HepG2 (cell line): ENCODE data around the gene RNF4. TPM values are rescaled to one million over a fixed set of nuclear protein-coding genes. Genes with fewer than 3 reads are reported as not detected.

Experiments used
- ATAC-seq: fragments of 200-7000 bp; cut with Tn5 transposase; 3 replicates; pipeline ENCODE4 v1.9.1; 2020; ENCODE audit warnings: mild to moderate bottlenecking, moderate library complexity
- BruUV-seq: library from RNA; stranded (reverse); fragments of 400-500 nt; replicated peaks from 2 replicates; lab custom pipeline; 2021; lab: Mats Ljungman, UMichigan
- CTCF ChIA-PET: fragments of 300-600 bp; formaldehyde crosslinking; extraction: SDS; loops from one replicate; lab custom pipeline; 2021; ENCODE audit warnings: low total read pairs, inconsistent platforms, low intra/inter-chr PET ratio; lab: Yijun Ruan, JAX
- POLR2A ChIA-PET: fragments of 350-600 bp; sonication (Branson Sonifier 250); formaldehyde crosslinking; loops from one replicate; lab custom pipeline; 2020; ENCODE audit warnings: antibody characterized with exemption, inconsistent platforms; lab: Yijun Ruan, JAX
- DNase-seq: peaks from one replicate; pipeline ENCODE4 v3.0.0-alpha.2; 2015; ENCODE audit warnings: low spot score
- FAIRE-seq: peaks from 3 replicates; lab custom pipeline; 2011; peaks lifted over from hg19 to GRCh38; lab: Jason Lieb, UNC
- H2AFZ ChIP-seq: one replicate; pipeline ENCODE4 v1.6.1; 2011; ENCODE audit warnings: low read length, inconsistent platforms
- H3K27ac ChIP-seq: fragments of 300-600 bp; 3 replicates; pipeline ENCODE4 v1.8.0; 2011; ENCODE audit warnings: mixed run types, mild to moderate bottlenecking, mixed read lengths, low read length, inconsistent platforms; ENCODE audit not compliant: insufficient read depth; ENCODE audit errors: extremely low read length
- H3K27me3 ChIP-seq, 2 experiments: fragments of 200-600 bp in 1 of 2; 2 replicates in 1 of 2; 3 replicates in 1 of 2; pipeline versions ENCODE4 v1.6.0 to v1.8.0; 2011; ENCODE audit warnings: low read length in 2 of 2, mild to moderate bottlenecking in 2 of 2, moderate library complexity in 2 of 2, inconsistent platforms in 1 of 2; ENCODE audit not compliant: insufficient read depth in 2 of 2, control insufficient read depth in 1 of 2
- H3K36me3 ChIP-seq, 2 experiments: fragments of 200-600 bp in 1 of 2; replicated peaks in 1 of 2; 2 replicates in 1 of 2; 3 replicates in 1 of 2; pipeline versions ENCODE4 v1.5.1 to v1.8.0; 2011; ENCODE audit warnings: low read length in 2 of 2, inconsistent platforms in 1 of 2; ENCODE audit not compliant: insufficient read depth in 2 of 2, control insufficient read depth in 1 of 2
- H3K4me1 ChIP-seq: 2 replicates; pipeline ENCODE4 v1.5.1; 2012; ENCODE audit warnings: low read length, inconsistent platforms; ENCODE audit not compliant: insufficient read depth
- H3K4me2 ChIP-seq: 2 replicates; pipeline ENCODE4 v1.6.0; 2011; ENCODE audit warnings: low read depth, low read length, inconsistent platforms
- H3K4me3 ChIP-seq, 3 experiments: fragments of 200-600 bp in 1 of 3; sonication (generic), shearing (Covaris generic) in 1 of 3; replicated peaks in 1 of 3; 2 replicates each; pipeline ENCODE4 v1.5.1; 2011 to 2016; ENCODE audit warnings: low read length in 3 of 3, inconsistent platforms in 2 of 3, low read depth in 2 of 3, mild to moderate bottlenecking in 2 of 3, control low read depth in 1 of 3, mixed read lengths in 1 of 3; ENCODE audit not compliant: insufficient read depth in 1 of 3
- H3K79me2 ChIP-seq: one replicate; pipeline ENCODE4 v1.6.1; 2011; ENCODE audit warnings: low read length, inconsistent platforms; ENCODE audit not compliant: insufficient read depth
- H3K9ac ChIP-seq: 2 replicates; pipeline ENCODE4 v1.6.0; 2011; ENCODE audit warnings: mild to moderate bottlenecking, low read depth, low read length, inconsistent platforms; ENCODE audit not compliant: insufficient read depth
- H3K9me3 ChIP-seq: 2 replicates; pipeline ENCODE4 v1.5.1; 2012; ENCODE audit warnings: mild to moderate bottlenecking, low read length
- H4K20me1 ChIP-seq: 2 replicates; pipeline ENCODE4 v1.6.0; 2011; ENCODE audit warnings: inconsistent platforms, mild to moderate bottlenecking, low read length, moderate library complexity; ENCODE audit not compliant: insufficient read depth
- FOSL2 ChIP-seq: sonication (generic); formaldehyde crosslinking; IDR thresholded peaks from 2 replicates; pipeline ENCODE4 v1.4.0; 2020; ENCODE audit warnings: missing genetic modification reagents
- GFI1 ChIP-seq: sonication (generic); formaldehyde crosslinking; IDR thresholded peaks from 2 replicates; pipeline ENCODE4 v1.5.0; 2020; ENCODE audit warnings: missing genetic modification reagents, mild to moderate bottlenecking, borderline replicate concordance
- GTF2F1 ChIP-seq: fragments of 150-350 bp; IDR thresholded peaks from 2 replicates; pipeline ENCODE4 v1.6.1; 2014; ENCODE audit warnings: low read length
- MAFK ChIP-seq, 2 experiments: IDR thresholded peaks in 1 of 2; conservative IDR thresholded peaks in 1 of 2; 2 replicates each; pipeline ENCODE4 v1.6.1; 2011; ENCODE audit warnings: improper control_type of control experiment in 2 of 2, low read length in 2 of 2
- MBD4 ChIP-seq: IDR thresholded peaks from 2 replicates; pipeline ENCODE4 v1.6.1; 2012; ENCODE audit warnings: low read length, inconsistent platforms, borderline replicate concordance
- POLR2AphosphoS5 ChIP-seq: IDR thresholded peaks from 2 replicates; pipeline ENCODE4 v1.6.1; 2012; ENCODE audit warnings: low read depth, low read length
- SALL2 ChIP-seq: sonication (generic); formaldehyde crosslinking; IDR thresholded peaks from 2 replicates; pipeline ENCODE4 v1.8.1; 2023; ENCODE audit warnings: mild to moderate bottlenecking, missing genetic modification reagents, inconsistent platforms
- SP4 ChIP-seq: sonication (generic); formaldehyde crosslinking; IDR thresholded peaks from 2 replicates; pipeline ENCODE4 v1.8.1; 2023; ENCODE audit warnings: mild to moderate bottlenecking, missing genetic modification reagents
- TEAD3 ChIP-seq: optimal IDR thresholded peaks from 2 replicates; pipeline ENCODE3; 2016; ENCODE audit warnings: borderline replicate concordance
- ZFP37 ChIP-seq: sonication (generic); formaldehyde crosslinking; IDR thresholded peaks from 2 replicates; pipeline ENCODE4 v1.4.0; 2020; ENCODE audit warnings: missing genetic modification reagents, borderline replicate concordance
- ZNF839 ChIP-seq: sonication (generic); formaldehyde crosslinking; IDR thresholded peaks from 2 replicates; pipeline ENCODE4 v1.4.0; 2020; ENCODE audit warnings: missing genetic modification reagents, mild to moderate bottlenecking, borderline replicate concordance
- WGBS: methylation state at CpG from one replicate; pipeline ENCODE4 v1.1.6; 2017; ENCODE audit warnings: low lambda C conversion rate; 5-methylcytosine and 5-hydroxymethylcytosine counted together
- in situ Hi-C: cut with HindIII; loops from 2 replicates; pipeline ENCODE4 v1.10.0; 2017; ENCODE audit warnings: low pct_unique_long_range_greater_than_20kb; ENCODE audit not compliant: extremely low pct_ligation_motif_present
- intact Hi-C: fragments of 100-400 bp; cut with micrococcal nuclease; formaldehyde crosslinking; loops from one replicate; pipeline ENCODE4 v1.10.0; 2022; ENCODE audit not compliant: unreplicated experiment
- polyA plus RNA-seq, 8 experiments: library from polyadenylated mRNA; depleted of rRNA in 3 of 8; stranded (reverse) in 7 of 8; unstranded in 1 of 8; fragments of >200 nt; fragmentation: Illumina TruSeq in 4 of 8; extraction: Trizol in 4 of 8; gene quantifications; 2 replicates each; pipeline versions ENCODE4 v1.2.1 to v1.2.3, GENCODE V29; 2011 to 2016; ENCODE audit warnings: low read depth in 4 of 8, missing spikeins in 1 of 8, mixed read lengths in 1 of 8; ENCODE audit not compliant: insufficient read depth in 1 of 8
- total RNA-seq, 5 experiments: library from RNA; depleted of rRNA; stranded (reverse); fragments of >200 nt; fragmentation: Illumina TruSeq; extraction: Trizol; gene quantifications; 2 replicates each; pipeline ENCODE4 v1.2.3, GENCODE V29; 2016; ENCODE audit warnings: low read depth in 1 of 5
- TF ChIP-seq, protein P1 (sequence below): sonication (generic); formaldehyde crosslinking; IDR thresholded peaks from 2 replicates; pipeline ENCODE4 v1.5.1; 2020; ENCODE audit warnings: missing genetic modification reagents, mild to moderate bottlenecking, borderline replicate concordance
- TF ChIP-seq, protein P2 (sequence below): sonication (generic); formaldehyde crosslinking; IDR thresholded peaks from 2 replicates; pipeline ENCODE4 v1.5.1; 2020; ENCODE audit warnings: mild to moderate bottlenecking, missing genetic modification reagents, moderate library complexity

The RNF4 gene
- total and polyA plus RNA-seq, 2 of the 13 experiments (the other 11 are each of a cell fraction or from before 2014, with no cell fraction given) = 38.1 to 45.1 TPM

DNA sequence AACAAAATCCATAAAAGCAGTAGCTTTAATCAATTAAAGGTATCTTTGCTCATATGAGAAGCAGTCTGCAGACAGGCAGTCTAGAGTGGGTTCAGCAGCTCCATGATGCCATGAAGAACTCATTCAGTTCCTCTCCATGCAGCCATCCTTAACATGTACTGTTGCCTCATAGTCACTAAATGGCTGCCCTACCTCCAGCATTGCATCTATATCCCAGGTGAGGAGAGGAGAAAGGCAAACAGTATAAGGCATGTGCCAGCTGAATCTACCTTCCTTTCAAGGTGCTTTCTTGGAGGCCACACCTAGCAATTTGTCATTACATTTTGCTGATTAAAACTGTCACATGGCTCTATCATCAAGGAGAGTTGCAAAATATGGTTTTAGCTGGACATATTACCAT lies 36.9 kb upstream of the RNF4 start:
- POLR2A ChIA-PET = no interaction called here
- in situ Hi-C loops = no loop called here
- no peaks in the 10 kb centered on the region for H3K79me2 ChIP-seq
- no peak for FAIRE-seq
- ATAC-seq = no peak
- no peak for TF ChIP-seq GFI1
- no peak for TF ChIP-seq POLR2AphosphoS5
- no peak for TF ChIP-seq GTF2F1
- TF ChIP-seq MBD4 = no peak
- TF ChIP-seq SP4 = no peak
- no peak overlapping the region for H3K9ac ChIP-seq
- H3K27me3 ChIP-seq = peaks cover 8 to 53% of the 10 kb centered on the region in 2 experiments; a peak in 4 of 5 replicates
- CTCF ChIA-PET = no interaction called here
- H3K9me3 ChIP-seq = no peaks in the 10 kb centered on the region
- no peak overlapping the region for H3K4me3 ChIP-seq
- intact Hi-C loops = no loop called here
- no peaks in the 10 kb centered on the region for H3K36me3 ChIP-seq
- peaks cover 19% of the 10 kb centered on the region for H3K4me1 ChIP-seq
- no peak overlapping the region for H2AFZ ChIP-seq
- BruUV-seq = no TSS peak
- H4K20me1 ChIP-seq = no peaks in the 10 kb centered on the region
- no peak for DNase-seq
- no peak overlapping the region for H3K4me2 ChIP-seq
- no peak overlapping the region for H3K27ac ChIP-seq

DNA sequence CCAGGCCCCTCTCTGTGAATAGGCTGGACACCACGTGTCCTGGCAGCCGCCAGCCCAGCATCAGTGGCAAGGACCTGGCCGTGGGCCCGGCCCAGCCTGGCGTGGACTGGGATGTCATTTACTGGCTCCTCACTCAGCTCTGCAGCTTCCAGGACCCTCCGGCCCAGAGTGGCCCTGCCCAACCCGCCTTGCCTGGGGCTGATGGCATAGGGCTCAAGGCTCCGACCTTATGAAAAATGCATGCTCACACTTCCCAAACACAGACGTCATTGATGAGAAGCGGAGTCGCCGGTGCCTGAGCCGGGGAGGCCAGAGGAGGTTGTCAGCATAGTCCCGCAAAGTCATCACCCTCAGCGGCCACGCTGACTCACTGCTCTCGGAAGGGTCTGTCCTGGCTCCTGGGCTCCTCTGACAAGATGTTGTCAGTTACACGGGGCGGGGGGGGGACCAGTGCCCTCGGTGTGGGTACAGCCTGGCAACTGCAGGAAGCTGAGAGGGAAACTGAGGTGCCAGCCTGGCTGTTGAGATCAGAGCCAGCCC lies 35.8 kb upstream of the RNF4 start:
- Histone ChIP-seq H3K27me3 (peaks cover 9 to 53% of the 10 kb centered on the region in 2 experiments; a peak in 4 of 5 replicates), H3K9ac (no peak overlapping the region), H3K9me3 (no peaks in the 10 kb centered on the region), H3K36me3 (no peaks in the 10 kb centered on the region)
- CTCF ChIA-PET = no interaction called here
- no peak for DNase-seq
- no CpG with 5 or more reads among the region's 20 CpGs for WGBS
- in situ Hi-C loops = no loop called here
- 0 out of 4 replicates have a peak, but pooled peaks of 1 of the 2 experiments have one; percentile 8 for TF ChIP-seq MAFK (conservative IDR thresholded peaks at IDR 0.05 in 1 of 2, IDR thresholded peaks at IDR 0.05 in 1 of 2; ENCODE audit: low read length in 2 of 2)
- TF ChIP-seq, protein P1, sequence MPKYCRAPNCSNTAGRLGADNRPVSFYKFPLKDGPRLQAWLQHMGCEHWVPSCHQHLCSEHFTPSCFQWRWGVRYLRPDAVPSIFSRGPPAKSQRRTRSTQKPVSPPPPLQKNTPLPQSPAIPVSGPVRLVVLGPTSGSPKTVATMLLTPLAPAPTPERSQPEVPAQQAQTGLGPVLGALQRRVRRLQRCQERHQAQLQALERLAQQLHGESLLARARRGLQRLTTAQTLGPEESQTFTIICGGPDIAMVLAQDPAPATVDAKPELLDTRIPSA (CRISPR knock-in tag) = no peak
- TF ChIP-seq FOSL2 (CRISPR knock-in tag) = 0 out of 2 replicates have a peak, but pooled peaks have one; percentile 25
- no peak for TF ChIP-seq SALL2 (CRISPR knock-in tag)
- no peak for TF ChIP-seq ZFP37 (CRISPR knock-in tag)
- TF ChIP-seq, protein P2, sequence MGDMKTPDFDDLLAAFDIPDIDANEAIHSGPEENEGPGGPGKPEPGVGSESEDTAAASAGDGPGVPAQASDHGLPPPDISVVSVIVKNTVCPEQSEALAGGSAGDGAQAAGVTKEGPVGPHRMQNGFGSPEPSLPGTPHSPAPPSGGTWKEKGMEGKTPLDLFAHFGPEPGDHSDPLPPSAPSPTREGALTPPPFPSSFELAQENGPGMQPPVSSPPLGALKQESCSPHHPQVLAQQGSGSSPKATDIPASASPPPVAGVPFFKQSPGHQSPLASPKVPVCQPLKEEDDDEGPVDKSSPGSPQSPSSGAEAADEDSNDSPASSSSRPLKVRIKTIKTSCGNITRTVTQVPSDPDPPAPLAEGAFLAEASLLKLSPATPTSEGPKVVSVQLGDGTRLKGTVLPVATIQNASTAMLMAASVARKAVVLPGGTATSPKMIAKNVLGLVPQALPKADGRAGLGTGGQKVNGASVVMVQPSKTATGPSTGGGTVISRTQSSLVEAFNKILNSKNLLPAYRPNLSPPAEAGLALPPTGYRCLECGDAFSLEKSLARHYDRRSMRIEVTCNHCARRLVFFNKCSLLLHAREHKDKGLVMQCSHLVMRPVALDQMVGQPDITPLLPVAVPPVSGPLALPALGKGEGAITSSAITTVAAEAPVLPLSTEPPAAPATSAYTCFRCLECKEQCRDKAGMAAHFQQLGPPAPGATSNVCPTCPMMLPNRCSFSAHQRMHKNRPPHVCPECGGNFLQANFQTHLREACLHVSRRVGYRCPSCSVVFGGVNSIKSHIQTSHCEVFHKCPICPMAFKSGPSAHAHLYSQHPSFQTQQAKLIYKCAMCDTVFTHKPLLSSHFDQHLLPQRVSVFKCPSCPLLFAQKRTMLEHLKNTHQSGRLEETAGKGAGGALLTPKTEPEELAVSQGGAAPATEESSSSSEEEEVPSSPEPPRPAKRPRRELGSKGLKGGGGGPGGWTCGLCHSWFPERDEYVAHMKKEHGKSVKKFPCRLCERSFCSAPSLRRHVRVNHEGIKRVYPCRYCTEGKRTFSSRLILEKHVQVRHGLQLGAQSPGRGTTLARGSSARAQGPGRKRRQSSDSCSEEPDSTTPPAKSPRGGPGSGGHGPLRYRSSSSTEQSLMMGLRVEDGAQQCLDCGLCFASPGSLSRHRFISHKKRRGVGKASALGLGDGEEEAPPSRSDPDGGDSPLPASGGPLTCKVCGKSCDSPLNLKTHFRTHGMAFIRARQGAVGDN (CRISPR knock-in tag) = no peak
- no peak for TF ChIP-seq ZNF839 (CRISPR knock-in tag)
- TF ChIP-seq TEAD3 (CRISPR knock-in tag) = no peak
- TF ChIP-seq, all 625 proteins: peak for 2
- H4K20me1 ChIP-seq = no peaks in the 10 kb centered on the region
- BruUV-seq = no TSS peak
- 0 out of 6 replicates have a peak overlapping the region, but pooled peaks of 1 of the 3 experiments have one; percentile 4 for H3K4me3 ChIP-seq
- ATAC-seq (peak; percentile 13; the same call in 2 of the 3 replicates), FAIRE-seq (no peak)
- H3K4me2 ChIP-seq = no peak overlapping the region
- peaks cover 29% of the 10 kb centered on the region for H3K4me1 ChIP-seq
- H3K27ac ChIP-seq = no peak overlapping the region
- POLR2A ChIA-PET = no interaction called here
- H3K79me2 ChIP-seq = no peaks in the 10 kb centered on the region
- H2AFZ ChIP-seq = no peak overlapping the region
- intact Hi-C loops = no loop called here
